Measurements from ENCODE around the gene BLOC1S6. TPM values are rescaled to one million over a fixed set of nuclear protein-coding genes. Genes with fewer than 3 reads are reported as not detected.
"Not testable (repeated sequence)": the region's sequence is repeated elsewhere in the genome, so short reads cannot be mapped to it uniquely, and the experiment has no call there.

BLOC1S6 gene
- total RNA-seq, 1 experiment from 2014 or later = 37.0 TPM

DNA sequence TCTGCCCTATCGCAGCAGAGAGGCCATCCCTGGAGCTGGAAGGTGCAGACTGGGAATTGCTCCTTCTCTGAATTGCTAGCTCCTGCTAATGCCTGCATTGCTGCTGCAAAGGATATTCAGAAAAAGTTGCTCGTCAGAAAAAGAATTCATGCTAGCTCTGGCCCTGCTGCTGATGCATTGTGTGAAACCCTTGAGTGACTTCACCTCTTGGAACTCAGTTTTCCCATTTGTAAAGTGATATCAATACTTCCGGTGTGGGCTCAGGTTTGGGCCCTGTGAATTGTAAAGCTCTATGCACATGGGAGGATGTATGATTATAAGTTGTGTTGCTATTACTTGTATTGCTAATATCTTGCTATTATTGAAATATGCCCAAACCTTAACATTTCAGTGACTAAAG, 59.0 kb downstream of the BLOC1S6 start:
- BruUV-seq (replicated peaks) = no TSS peak
- peaks cover 34% of the 10 kb centered on the region for H3K4me1 Mint-ChIP-seq (ENCODE audit: low read depth, unreplicated experiment)
- H3K4me1 ChIP-seq = peaks cover 42% of the 10 kb centered on the region
- H3K4me3 Mint-ChIP-seq (ENCODE audit: unreplicated experiment) = no peak overlapping the region
- no peaks in the 10 kb centered on the region for H3K27me3 ChIP-seq (replicated peaks; ENCODE audit: control insufficient read depth, insufficient read depth, low read length)
- no peaks in the 10 kb centered on the region for H3K36me3 ChIP-seq (ENCODE audit: control insufficient read depth, insufficient read depth, low read length)
- no peaks in the 10 kb centered on the region for H3K27me3 Mint-ChIP-seq (ENCODE audit: insufficient read depth, unreplicated experiment)
- intact Hi-C loops (cut with micrococcal nuclease; ENCODE audit: unreplicated experiment) = loop anchor here (10.0 kb wide), 1 partner anchor 149 kb away; no protein-coding TSS in a partner anchor
- peaks cover 9% of the 10 kb centered on the region for H3K9me3 Mint-ChIP-seq (ENCODE audit: unreplicated experiment)
- H3K36me3 Mint-ChIP-seq (ENCODE audit: insufficient read depth, unreplicated experiment) = no peaks in the 10 kb centered on the region
- TF ChIP-seq, protein P1, sequence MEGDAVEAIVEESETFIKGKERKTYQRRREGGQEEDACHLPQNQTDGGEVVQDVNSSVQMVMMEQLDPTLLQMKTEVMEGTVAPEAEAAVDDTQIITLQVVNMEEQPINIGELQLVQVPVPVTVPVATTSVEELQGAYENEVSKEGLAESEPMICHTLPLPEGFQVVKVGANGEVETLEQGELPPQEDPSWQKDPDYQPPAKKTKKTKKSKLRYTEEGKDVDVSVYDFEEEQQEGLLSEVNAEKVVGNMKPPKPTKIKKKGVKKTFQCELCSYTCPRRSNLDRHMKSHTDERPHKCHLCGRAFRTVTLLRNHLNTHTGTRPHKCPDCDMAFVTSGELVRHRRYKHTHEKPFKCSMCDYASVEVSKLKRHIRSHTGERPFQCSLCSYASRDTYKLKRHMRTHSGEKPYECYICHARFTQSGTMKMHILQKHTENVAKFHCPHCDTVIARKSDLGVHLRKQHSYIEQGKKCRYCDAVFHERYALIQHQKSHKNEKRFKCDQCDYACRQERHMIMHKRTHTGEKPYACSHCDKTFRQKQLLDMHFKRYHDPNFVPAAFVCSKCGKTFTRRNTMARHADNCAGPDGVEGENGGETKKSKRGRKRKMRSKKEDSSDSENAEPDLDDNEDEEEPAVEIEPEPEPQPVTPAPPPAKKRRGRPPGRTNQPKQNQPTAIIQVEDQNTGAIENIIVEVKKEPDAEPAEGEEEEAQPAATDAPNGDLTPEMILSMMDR (IDR thresholded peaks at IDR 0.05; ENCODE audit: insufficient read depth in 1 of 2, low read depth in 1 of 2, low read length in 1 of 2, severe bottlenecking in 1 of 2, unreplicated experiment in 1 of 2) = no peak
- peak overlapping the region; percentile 72 for H3K27ac Mint-ChIP-seq (ENCODE audit: unreplicated experiment)
- no peaks in the 10 kb centered on the region for H3K9me3 ChIP-seq
- DNase-seq = no peak
- H3K4me3 ChIP-seq (ENCODE audit: low read depth, low read length) = no peak overlapping the region
- POLR2A ChIA-PET = no interaction called here
- CTCF ChIA-PET = interaction anchor here (1.3 kb wide), 1 partner anchor 11 kb away, joined by 4 read pairs; the partner anchor contains the start of gene SQOR

DNA sequence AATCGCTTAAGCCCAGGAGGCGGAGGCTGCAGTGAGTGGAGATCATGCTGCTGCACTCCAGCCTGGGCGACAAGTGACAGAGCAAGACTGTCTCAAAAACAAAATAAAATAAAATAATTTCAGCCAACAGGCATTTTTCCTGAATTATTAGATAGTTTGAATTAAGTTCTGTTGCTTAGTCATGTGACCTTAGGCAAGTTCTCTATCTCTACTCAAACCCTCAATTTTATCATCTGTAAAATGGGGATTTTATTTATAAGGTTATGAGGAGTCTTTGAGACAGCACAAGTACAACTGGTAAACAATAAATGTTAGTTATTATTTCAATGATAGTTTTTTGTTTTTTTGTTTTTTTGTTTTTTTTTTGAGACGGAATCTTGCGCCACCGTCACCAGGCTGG, 60.6 kb downstream of the BLOC1S6 start:
- ChIA-PET POLR2A (no interaction called here), CTCF (no interaction called here)
- H3K9me3 Mint-ChIP-seq (ENCODE audit: unreplicated experiment) = peaks cover 2% of the 10 kb centered on the region
- no peak overlapping the region for H3K4me3 ChIP-seq (ENCODE audit: low read depth, low read length)
- no peak for DNase-seq
- no peaks in the 10 kb centered on the region for H3K36me3 Mint-ChIP-seq (ENCODE audit: insufficient read depth, unreplicated experiment)
- H3K4me1 Mint-ChIP-seq (ENCODE audit: low read depth, unreplicated experiment) = peaks cover 19% of the 10 kb centered on the region
- H3K27ac Mint-ChIP-seq (ENCODE audit: unreplicated experiment) = no peak overlapping the region
- no peak overlapping the region for H3K4me3 Mint-ChIP-seq (ENCODE audit: unreplicated experiment)
- H3K4me1 ChIP-seq = peaks cover 26% of the 10 kb centered on the region
- TF ChIP-seq, protein P1 (IDR thresholded peaks at IDR 0.05; ENCODE audit: insufficient read depth in 1 of 2, low read depth in 1 of 2, low read length in 1 of 2, severe bottlenecking in 1 of 2, unreplicated experiment in 1 of 2) = no peak
- H3K27me3 ChIP-seq (replicated peaks; ENCODE audit: control insufficient read depth, insufficient read depth, low read length) = no peaks in the 10 kb centered on the region
- no peaks in the 10 kb centered on the region for H3K9me3 ChIP-seq
- no peaks in the 10 kb centered on the region for H3K27me3 Mint-ChIP-seq (ENCODE audit: insufficient read depth, unreplicated experiment)
- BruUV-seq (replicated peaks) = no TSS peak
- no peaks in the 10 kb centered on the region for H3K36me3 ChIP-seq (ENCODE audit: control insufficient read depth, insufficient read depth, low read length)
- intact Hi-C loops (cut with micrococcal nuclease; ENCODE audit: unreplicated experiment) = loop anchor here (10.0 kb wide), 1 partner anchor 147 kb away; no protein-coding TSS in a partner anchor

DNA sequence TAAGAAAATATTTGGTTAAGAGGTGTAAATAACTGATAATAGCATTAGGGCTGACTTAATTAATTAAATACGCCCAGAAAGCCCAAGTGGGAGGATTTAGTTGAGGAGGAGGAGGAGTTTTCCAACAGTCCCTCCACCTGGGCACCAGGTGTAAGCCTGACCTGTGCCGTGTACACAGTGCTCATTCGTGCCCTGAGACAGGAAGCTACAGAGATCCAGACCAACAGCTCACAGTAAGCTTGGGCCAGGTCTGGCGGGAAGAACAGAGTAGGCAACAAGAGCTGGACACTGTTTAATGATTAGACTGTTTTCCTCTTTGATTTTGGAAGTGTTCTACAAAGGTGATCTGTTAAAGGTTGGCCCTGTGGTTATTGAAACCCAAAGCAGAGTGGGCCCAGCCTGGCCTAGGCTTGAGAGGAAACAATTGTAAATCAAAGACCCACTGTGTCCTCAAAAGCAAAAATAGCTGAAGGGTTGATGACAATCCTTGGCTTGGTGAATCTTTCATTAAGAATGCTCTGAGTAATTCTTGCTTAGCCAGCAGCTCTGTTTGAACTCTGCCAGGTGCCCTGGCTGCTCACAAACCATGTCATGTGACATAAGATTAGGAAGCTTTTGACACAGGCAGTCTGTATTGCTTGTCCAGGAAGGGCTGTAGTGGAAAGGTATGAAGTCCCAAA, 61.5 kb downstream of the BLOC1S6 start:
- no peak overlapping the region for H3K4me3 Mint-ChIP-seq (ENCODE audit: unreplicated experiment)

DNA sequence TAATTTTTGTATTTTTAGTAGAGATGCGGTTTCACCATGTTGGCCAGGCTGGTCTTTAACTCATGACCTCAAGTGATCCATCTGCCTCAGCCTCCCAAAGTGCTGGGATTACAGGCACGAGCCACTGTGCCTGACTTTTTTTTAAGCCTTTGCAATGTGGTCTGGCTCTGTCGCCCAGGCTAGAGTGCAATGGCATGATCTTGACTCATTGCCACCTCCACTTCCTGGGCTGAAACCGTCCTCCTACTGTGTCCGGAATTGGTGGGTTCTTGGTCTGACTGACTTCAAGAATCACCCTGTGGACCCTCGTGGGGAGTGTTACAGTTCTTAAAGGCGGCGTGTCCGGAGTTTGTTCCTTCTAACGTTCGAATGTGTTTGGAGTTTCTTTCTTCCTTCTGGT, 62.8 kb downstream of the BLOC1S6 start:
- BruUV-seq (replicated peaks); H3K27ac Mint-ChIP-seq (ENCODE audit: unreplicated experiment); H3K36me3 Mint-ChIP-seq (ENCODE audit: insufficient read depth, unreplicated experiment); H3K9me3 Mint-ChIP-seq (ENCODE audit: unreplicated experiment); H3K27me3 ChIP-seq (replicated peaks; ENCODE audit: control insufficient read depth, insufficient read depth, low read length); H3K27me3 Mint-ChIP-seq (ENCODE audit: insufficient read depth, unreplicated experiment); H3K4me3 ChIP-seq (ENCODE audit: low read depth, low read length); POLR2A ChIA-PET; DNase-seq; intact Hi-C loops (cut with micrococcal nuclease; ENCODE audit: unreplicated experiment); H3K4me3 Mint-ChIP-seq (ENCODE audit: unreplicated experiment); CTCF ChIA-PET; H3K9me3 ChIP-seq; H3K36me3 ChIP-seq (ENCODE audit: control insufficient read depth, insufficient read depth, low read length): not testable (repeated sequence)
- H3K4me1 ChIP-seq = peaks cover 17% of the 10 kb centered on the region
- H3K4me1 Mint-ChIP-seq (ENCODE audit: low read depth, unreplicated experiment) = peaks cover 16% of the 10 kb centered on the region

More for the DNA sequence above, 61.5 kb downstream of the BLOC1S6 start:
- Mint-ChIP-seq H3K4me1 (ENCODE audit: low read depth, unreplicated experiment) (peaks cover 18% of the 10 kb centered on the region), H3K27me3 (ENCODE audit: insufficient read depth, unreplicated experiment) (no peaks in the 10 kb centered on the region), H3K9me3 (ENCODE audit: unreplicated experiment) (no peaks in the 10 kb centered on the region), H3K27ac (ENCODE audit: unreplicated experiment) (peak overlapping the region; percentile 67), H3K36me3 (ENCODE audit: insufficient read depth, unreplicated experiment) (no peaks in the 10 kb centered on the region)
- TF ChIP-seq, protein P1 (IDR thresholded peaks at IDR 0.05; ENCODE audit: insufficient read depth in 1 of 2, low read depth in 1 of 2, low read length in 1 of 2, severe bottlenecking in 1 of 2, unreplicated experiment in 1 of 2) = no peak
- ChIA-PET POLR2A (no interaction called here), CTCF (no interaction called here)
- H3K9me3 ChIP-seq = no peaks in the 10 kb centered on the region
- intact Hi-C loops (cut with micrococcal nuclease; ENCODE audit: unreplicated experiment) = loop anchor here (10.0 kb wide), 1 partner anchor 146 kb away; no protein-coding TSS in a partner anchor
- no TSS peak for BruUV-seq (replicated peaks)
- DNase-seq = peak; percentile 36 to 55
- H3K27me3 ChIP-seq (replicated peaks; ENCODE audit: control insufficient read depth, insufficient read depth, low read length) = no peaks in the 10 kb centered on the region
- H3K36me3 ChIP-seq (ENCODE audit: control insufficient read depth, insufficient read depth, low read length) = no peaks in the 10 kb centered on the region
- peaks cover 21% of the 10 kb centered on the region for H3K4me1 ChIP-seq
- H3K4me3 ChIP-seq (ENCODE audit: low read depth, low read length) = no peak overlapping the region
